Measurements from ENCODE around the gene GPHB5. TPM values are rescaled to one million over a fixed set of nuclear protein-coding genes. Genes with fewer than 3 reads are reported as not detected.

GPHB5 gene
- total RNA-seq, 4 donors from 2014 or later, result not detected

DNA sequence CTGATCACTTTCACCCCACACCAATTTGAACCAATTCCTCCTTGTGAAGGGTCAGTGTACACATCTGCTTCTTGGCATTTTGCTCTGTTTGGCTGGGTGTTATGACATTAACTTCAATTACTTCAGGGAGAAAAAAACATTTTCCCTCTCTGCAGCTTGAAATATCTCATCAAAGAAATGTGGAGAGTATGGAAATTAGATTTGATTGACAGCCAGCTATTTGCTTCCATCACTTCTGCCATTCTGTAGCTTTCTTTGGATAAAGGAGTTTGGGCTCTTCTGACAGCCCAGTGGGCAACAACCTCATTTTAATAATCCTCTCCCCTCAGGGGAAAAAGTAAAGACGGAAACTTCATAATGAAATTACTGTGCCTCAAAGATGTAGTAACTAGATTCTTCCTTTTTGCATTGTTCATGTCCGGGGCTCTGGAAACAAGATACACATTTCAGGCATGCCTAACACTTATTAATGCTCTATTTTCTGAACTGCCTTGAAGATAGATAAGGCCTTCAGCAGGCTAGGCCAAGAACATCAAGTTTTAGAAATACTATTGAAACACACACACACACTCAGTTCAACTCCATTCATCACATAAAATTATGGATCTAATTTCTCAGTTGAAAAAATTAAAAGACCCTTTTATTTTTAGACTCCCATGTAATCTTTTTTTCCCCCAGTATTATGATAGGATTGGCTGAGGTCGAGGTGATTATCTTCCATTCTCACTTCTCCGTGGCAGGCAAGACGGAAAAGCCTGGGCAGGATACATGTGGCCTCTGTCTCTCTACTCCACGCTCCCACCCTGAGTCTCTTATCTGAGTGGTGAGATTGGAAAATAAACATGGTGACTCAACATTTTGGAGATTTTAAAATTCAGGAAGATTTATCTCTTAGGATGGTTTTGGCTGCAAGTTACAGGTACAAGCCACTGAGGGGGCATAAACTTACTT, 10.3 kb upstream of the GPHB5 start:
- intact Hi-C loops (cut with DNase I), result no loop called here

GRCh38 chr14:63326840-63327239, 8.1 kb upstream of the GPHB5 start:
- 86% methylated on average over 5 of the region's 5 CpGs for WGBS
- TF ChIP-seq POLR2A (IDR thresholded peaks at IDR 0.05; ENCODE audit: low read depth) (no peak), CTCF (IDR thresholded peaks at IDR 0.05) (no peak), POLR2AphosphoS5 (IDR thresholded peaks at IDR 0.05) (no peak), EP300 (IDR thresholded peaks at IDR 0.05) (no peak)
- Histone ChIP-seq H3K27ac (replicated peaks in 1 of 4) (no peak overlapping the region), H3K4me3 (no peak overlapping the region), H3K9me3 (no peaks in the 10 kb centered on the region), H3K36me3 (no peaks in the 10 kb centered on the region), H3K4me1 (peaks cover 0 to 10% (median 3%) of the 10 kb centered on the region in 4 donors), H3K27me3 (no peaks in the 10 kb centered on the region)
- no peak for DNase-seq (ENCODE audit: extremely low spot score)
- intact Hi-C loops (cut with DNase I), result no loop called here

More for the DNA sequence above, 10.3 kb upstream of the GPHB5 start:
- Histone ChIP-seq H3K4me1 (no peaks in the 10 kb centered on the region), H3K36me3 (no peaks in the 10 kb centered on the region), H3K27ac (replicated peaks in 1 of 4) (no peak overlapping the region), H3K9me3 (no peaks in the 10 kb centered on the region), H3K4me3 (no peak overlapping the region), H3K27me3 (no peaks in the 10 kb centered on the region)
- no peak for DNase-seq (ENCODE audit: extremely low spot score)
- no peak for TF ChIP-seq POLR2AphosphoS5 (IDR thresholded peaks at IDR 0.05)
- TF ChIP-seq POLR2A (IDR thresholded peaks at IDR 0.05; ENCODE audit: low read depth), result no peak
- TF ChIP-seq EP300 (IDR thresholded peaks at IDR 0.05), result no peak
- no peak for TF ChIP-seq CTCF (IDR thresholded peaks at IDR 0.05)
- 63% methylated on average over 6 of the region's 6 CpGs for WGBS

DNA sequence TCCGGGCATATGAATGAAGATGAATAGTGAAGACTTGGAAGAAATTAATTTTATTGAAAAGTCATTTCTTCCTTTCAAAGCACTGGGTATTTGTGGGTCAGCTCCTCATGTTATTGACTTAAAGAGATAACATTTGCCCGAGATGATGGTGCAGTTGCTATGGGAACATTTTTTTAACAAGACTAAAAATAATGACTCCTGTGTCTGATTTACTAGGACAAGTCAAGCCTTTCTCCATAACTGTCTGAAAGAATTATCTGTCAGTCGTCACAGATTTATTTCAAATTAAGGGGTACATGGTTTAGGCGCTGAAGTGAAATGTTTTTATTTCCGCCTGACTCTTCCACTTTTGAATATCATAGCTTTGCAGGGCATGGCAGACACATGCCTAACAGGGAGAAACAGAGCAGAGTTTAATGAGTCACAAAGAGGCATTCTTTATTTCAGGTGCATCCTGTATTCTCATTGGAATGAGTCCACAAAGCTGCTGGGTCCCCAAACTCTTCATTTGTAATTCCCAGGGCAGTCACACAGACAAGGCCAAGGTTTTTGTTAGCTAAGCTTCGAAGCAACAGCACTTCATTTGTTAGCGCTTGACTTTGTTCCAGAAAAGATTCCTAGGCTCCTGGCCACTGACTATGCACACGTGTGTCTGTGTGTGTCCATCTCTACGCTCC, 4.3 kb upstream of the GPHB5 start:
- no peak overlapping the region for H3K27ac ChIP-seq (replicated peaks in 1 of 4)
- TF ChIP-seq CTCF (IDR thresholded peaks at IDR 0.05) (no peak), EP300 (IDR thresholded peaks at IDR 0.05) (no peak), POLR2A (IDR thresholded peaks at IDR 0.05; ENCODE audit: low read depth) (no peak), POLR2AphosphoS5 (IDR thresholded peaks at IDR 0.05) (no peak)
- no peaks in the 10 kb centered on the region for H3K9me3 ChIP-seq
- H3K4me3 ChIP-seq, result no peak overlapping the region
- intact Hi-C loops (cut with DNase I), result no loop called here
- H3K27me3 ChIP-seq, result no peaks in the 10 kb centered on the region
- H3K4me1 ChIP-seq, result peaks cover 0 to 10% (median 3%) of the 10 kb centered on the region in 4 donors
- H3K36me3 ChIP-seq, result no peaks in the 10 kb centered on the region
- DNase-seq (ENCODE audit: extremely low spot score), result no peak
- whole genome bisulfite sequencing, result 50% methylated on average over 9 of the region's 9 CpGs

DNA sequence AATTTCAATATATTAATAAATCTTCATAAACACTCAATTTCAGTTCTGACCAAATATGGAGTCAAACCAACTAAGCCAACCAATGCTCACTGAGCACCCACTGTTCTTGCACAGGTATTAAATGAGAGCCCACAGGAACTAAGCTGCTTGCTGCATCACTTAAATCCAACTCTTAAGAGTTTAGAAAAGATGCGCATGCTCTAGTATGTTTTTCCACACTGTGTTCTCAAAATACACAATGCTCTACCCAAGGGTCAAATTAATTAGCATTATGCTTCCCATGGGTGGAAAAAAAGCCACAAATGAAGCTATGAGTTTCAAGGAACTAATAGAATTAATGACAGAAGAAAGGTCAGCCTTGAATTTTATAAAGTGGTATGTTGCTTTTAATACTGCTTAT, 3.7 kb upstream of the GPHB5 start:
- no peak for TF ChIP-seq CTCF (IDR thresholded peaks at IDR 0.05)
- TF ChIP-seq POLR2A (IDR thresholded peaks at IDR 0.05; ENCODE audit: low read depth), result no peak
- TF ChIP-seq POLR2AphosphoS5 (IDR thresholded peaks at IDR 0.05), result no peak
- TF ChIP-seq EP300 (IDR thresholded peaks at IDR 0.05), result no peak
- H3K4me1 ChIP-seq, result peaks cover 0 to 10% (median 3%) of the 10 kb centered on the region in 4 donors
- H3K9me3 ChIP-seq, result no peaks in the 10 kb centered on the region
- no peak for DNase-seq (ENCODE audit: extremely low spot score)
- 75% methylated on average over 1 of the region's 1 CpG for WGBS
- H3K27me3 ChIP-seq, result peaks cover 0 to 3% (median 0%) of the 10 kb centered on the region in 4 donors
- H3K4me3 ChIP-seq, result no peak overlapping the region
- no peaks in the 10 kb centered on the region for H3K36me3 ChIP-seq
- intact Hi-C loops (cut with DNase I), result no loop called here
- H3K27ac ChIP-seq (replicated peaks in 1 of 4), result no peak overlapping the region

All from esophagus muscularis mucosa (tissue), 4 donors.